Amygdala (tissue), 56 donors: ENCODE data around the gene GZMA.
"Not testable (repeated sequence)": the region's sequence is repeated elsewhere in the genome, so short reads cannot be mapped to it uniquely, and the experiment has no call there.

Source experiments
- DNase-seq, 56 donors: peaks; one replicate each; lab custom pipeline; 2025; lab: John Stamatoyannopoulos, UW

Gene GZMA

DNA sequence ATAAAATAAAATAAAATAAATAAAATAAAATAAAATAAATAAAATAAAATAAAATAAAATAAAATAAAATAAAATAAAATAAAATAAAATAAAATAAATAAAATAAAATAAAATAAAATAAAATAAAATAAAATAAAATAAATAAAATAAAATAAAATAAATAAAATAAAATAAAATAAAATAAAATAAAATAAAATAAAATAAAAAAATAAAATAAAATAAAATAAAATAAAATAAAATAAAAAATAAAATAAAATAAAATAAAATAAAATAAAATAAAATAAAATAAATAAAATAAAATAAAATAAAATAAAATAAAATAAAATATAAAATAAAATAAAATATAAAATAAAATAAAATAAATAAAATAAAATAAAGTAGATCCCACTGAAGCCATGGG, 3.5 kb downstream of the GZMA start:
- DNase-seq: not testable (repeated sequence)

DNA sequence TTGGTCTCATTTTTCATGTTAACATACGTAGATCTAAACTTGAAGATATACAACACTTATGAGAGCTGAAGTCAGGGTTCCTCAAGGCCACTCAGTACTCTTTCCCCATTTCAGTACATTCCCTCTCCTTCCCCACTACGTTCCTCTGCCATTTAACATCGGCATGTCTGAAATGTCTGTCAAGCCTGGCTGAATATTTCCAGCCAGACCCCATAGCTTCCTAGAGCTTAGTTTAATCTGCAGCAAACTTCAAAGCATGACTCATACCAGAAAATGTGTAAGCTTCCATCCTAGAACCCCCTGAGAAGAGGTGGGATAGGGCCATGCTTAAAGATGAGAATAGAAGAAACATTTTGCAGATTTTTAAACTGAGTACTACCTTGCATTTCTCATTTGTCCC, 6.2 kb downstream of the GZMA start:
- DNase-seq: no peak

DNA sequence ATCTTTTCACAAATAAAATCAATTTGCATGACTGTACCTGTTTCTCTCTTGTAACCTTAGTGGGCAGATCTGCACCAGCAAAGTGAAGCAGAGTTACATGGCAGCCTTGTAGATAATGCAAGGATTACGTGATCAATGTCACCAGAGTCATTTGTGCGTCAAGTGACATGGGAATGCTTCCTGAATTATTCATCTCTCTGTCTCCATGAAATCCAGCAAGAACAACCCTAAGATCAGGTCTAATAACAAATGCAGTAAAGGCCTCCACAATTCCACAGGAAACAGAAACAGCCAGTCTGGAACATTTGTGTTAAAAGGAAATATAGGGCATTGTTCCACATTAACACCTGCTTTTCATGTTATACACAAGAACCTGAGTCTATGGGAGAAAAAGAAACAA, 7.8 kb downstream of the GZMA start:
- DNase-seq: no peak

DNA sequence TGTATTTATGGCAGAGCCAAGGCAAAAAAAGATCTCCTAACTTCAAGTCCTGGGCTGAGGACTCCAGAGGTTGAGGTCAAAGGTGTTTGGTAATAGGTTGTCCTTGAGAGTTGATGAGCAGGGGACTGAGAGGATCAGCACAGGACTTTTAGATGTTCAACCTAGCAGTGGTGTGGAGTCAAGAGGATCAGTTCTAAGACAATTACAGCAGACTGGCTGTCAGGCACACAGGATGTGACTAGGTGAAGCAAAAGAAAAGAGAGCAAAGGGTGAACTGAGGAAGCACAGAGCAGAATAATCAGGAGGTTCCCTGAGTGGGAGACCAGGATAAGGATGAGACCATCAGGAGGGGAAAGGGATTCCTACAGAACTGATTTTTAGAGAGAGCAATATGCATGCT, 10.9 kb downstream of the GZMA start:
- DNase-seq: no peak

DNA sequence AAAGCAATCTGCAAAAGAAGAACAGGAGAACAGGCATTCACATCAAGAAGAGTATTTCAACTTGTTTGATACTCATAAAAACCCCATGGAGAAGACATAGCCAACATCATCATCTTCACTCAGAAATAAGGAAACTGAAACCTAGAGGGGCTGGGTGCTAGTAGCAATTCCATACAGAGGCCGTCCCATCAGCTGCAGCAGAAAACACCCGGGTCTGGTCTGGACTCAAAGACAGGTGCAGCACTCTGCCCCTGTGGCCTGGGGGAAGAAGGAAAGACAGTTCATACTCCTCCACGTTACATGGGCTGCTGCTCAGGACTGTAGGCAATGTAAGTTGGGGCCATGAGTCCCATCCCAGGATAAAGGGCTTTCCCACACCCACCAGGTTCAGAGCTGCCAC, 11.6 kb downstream of the GZMA start:
- no peak for DNase-seq

DNA sequence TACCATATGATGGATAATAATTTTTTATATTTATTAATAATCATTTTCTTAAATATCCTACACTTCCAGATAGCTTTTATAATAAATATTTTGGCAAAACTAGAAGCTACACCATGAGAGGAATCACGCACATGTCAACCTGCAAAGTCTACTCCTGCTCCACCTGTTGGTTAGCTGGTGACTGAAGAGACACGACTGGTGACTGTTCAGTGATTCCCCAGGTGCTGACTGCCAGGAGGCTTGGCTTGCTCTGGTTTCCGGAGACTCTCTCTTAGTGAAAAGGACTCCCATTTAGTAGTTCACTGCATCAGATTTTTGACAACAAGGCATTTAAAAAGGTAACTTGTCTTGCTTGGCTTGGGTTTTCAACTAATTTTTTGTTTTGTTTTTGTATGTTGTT, 20.9 kb downstream of the GZMA start:
- no peak for DNase-seq

DNA sequence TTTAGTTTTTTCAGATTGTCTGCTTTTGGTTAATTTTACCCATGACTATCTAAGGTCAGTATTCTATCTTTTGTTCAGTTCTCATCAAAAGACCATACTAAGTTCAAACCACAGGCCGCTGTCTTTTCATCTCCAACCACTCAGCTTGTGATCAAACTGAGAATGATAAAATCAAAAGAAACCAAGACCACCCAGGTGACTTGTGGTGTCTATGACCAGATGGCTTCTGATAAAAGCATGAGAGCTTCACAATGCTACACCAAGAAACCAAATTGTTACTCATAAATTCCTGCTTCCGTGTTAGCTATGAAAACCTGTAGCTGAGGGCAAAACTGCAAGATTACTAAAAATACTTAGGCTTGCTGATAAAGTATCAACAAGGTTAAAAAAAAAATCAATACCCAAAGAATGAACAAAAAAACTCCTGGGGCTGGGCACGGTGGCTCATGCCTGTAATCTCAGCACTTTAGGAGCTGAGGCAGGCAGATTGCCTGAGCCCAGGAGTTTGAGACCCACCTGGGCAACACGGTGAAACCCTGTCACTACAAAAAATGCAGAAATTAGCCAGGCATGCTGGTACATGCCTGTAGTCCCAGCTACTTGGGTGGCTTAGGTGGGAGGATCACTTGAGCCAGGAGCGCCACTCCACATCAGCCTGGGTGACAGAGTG, 31.7 kb downstream of the GZMA start:
- no peak for DNase-seq

DNA sequence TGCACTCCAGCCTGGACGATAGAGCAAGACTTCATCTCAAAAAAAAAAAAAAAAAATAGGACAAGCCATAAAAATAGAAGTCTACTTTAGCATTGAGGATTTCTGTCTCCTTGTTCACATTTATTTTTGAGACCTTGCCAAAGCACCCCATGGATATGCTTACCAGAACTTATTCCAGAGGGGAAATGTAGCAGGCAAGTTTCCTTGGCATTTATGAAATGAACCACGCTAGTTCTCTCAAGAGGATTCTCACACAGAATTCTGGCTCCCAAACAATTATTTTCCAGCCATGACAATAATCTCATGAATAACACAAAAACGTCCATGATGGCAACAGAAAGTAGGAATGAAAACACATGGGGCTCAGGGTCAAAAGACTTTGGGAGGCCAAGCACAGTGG, 34.1 kb downstream of the GZMA start:
- no peak for DNase-seq

DNA sequence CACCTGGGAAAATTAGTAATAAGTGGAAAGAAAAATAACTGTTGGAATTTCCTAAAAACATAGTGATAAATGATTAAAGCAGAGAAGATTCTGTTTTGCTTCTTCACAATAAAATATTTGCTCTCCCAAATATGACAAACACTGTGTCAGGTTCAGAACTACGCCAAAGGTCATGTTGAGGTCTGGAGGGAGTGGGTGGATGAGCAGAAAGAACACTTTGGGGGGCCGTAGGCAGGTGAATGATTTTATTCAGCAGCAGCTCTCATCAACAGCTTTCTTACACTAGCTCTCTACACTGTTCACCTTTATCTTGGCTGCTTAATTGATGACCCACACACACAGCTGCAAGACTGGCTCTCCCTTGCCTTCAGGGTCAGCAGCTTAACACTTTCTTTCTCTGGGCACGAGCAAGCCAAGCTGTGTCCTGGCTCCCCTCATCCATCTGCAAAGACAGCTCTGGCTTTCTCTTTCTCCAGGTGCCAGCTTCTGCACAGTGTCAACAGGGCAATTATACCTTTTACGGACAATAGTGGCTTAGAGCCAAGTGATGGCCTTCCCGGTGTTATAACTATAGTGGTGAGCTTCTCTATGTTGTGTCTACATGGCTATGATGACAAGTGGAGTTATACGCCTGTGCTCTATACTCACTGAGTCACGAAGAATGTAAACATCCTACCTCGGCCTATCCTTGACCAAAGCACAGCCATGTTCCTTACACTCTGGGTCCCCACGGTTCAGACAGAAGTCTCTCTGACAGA, 38.6 kb downstream of the GZMA start:
- DNase-seq: no peak

DNA sequence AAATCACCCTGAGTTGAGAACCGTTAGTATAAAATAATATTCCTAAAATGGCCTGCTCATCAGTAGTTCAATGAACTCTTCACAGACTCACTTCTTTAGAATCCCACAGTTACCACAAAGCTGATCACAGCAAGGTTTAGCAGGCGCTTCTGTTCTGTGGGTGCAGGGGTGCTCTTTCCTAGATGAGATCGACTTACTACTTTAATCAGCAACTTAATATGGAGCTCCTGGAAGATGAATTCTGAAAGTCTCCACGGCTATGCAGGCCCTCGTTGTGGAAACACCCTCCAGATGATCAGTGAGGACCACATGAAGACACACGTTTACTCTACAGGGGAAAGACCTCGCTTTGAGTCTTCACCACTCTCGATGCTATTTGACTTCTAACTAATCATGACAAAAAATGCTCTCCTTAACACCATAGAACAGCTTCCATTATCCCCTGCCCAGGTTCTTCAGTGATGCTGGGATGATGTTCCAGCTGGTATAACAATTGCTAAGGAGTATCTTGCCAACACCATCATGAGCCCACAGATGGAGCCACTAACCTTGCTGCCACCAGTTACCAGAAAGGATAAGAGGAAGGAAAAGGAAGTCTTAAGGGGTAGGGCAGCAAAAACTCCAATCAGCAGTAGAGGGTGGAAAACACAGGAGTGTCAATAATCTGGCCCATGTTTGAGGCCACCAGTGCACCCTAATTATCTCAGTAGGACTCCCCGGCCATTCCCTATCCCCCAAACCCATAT, 39.7 kb downstream of the GZMA start:
- DNase-seq: no peak

DNA sequence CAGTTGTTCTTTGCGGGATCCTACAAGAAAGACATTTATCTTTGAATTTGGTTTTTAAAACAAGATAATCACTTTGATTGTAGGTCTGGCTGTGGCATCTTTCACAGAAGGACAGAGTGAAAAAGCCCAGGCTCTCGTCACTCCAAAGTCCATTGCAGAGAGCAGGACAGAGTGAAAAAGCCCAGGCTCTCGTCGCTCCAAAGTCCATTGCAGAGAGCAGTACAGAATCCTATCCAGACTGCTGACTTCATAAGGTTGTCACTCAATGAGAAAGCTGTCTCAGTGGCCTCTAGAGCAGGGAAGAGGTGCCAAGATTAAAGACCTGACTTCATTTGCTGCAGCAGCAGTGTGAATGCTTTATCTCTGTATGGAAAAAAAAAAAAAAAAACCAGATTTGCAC, 41.2 kb downstream of the GZMA start:
- no peak for DNase-seq

DNA sequence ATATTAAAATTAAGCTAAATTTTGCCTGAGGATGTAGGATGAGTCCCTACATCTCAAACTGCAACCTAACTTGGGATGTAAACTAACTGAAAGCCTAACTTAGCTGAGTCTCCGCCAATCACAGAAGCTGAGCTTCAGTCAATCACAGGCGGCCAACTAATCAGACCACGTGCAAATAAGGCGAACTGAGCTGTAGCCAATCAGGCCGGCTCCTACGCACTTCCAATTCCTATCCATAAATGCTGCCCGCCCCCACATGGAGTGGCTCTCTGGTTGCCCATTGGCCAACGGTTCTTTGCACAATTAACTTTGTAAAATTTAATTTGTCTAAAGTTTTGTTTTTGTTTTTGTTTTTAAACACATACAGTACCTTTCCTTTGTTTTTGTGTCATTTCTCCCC, 43.6 kb downstream of the GZMA start:
- DNase-seq: no peak

DNA sequence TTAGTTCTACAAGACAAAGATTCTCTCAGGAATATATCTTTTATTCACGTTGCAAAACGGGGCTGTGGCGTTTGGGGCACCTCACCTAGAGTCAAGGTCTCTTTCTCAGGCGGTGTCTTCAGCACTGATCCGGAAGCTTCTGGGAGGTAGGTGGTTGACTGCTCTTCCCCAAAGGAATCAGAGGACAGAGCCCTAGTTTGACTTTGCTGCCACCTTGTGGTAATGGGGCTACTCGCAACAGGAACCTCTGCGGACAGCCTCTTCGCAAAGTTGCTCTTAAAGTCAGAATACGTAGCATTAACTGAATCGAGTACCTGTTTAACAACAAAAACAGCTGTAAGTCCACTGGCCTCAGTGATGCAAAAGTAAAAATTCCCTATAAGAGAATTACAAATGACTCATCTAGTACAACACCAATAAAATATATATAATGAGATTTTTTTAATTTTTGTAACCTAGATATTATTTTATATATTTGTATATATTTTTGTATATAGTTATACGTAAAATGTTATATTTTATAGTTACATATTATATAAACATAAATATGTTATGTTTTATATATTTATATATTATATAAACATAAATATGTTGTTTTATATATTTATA, 44.2 kb downstream of the GZMA start:
- peak in 46 of 56 donors; percentile 1 to 79 (median 26) for DNase-seq

DNA sequence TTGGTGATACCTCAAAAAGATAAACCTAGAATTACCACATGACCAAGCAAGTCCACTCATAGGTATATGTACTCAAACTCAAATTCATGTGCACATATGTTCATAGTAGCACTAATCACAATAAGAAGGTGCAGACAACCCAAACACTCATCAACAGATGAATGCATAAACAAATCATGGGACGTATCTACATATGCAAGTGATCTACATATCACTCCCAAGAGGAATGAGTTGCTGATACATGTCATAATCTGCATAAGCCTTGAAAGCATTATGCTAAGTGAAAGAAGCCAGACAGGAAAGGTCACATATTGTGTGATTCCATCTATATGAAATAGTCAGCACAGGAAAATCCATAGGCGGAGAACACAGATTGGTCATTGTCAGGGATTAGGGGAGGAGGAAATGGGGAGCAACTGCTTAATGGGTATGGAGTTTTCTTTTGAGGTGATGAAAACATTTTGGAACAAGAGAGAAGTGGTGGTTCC, 46.9 kb downstream of the GZMA start:
- no peak for DNase-seq

DNA sequence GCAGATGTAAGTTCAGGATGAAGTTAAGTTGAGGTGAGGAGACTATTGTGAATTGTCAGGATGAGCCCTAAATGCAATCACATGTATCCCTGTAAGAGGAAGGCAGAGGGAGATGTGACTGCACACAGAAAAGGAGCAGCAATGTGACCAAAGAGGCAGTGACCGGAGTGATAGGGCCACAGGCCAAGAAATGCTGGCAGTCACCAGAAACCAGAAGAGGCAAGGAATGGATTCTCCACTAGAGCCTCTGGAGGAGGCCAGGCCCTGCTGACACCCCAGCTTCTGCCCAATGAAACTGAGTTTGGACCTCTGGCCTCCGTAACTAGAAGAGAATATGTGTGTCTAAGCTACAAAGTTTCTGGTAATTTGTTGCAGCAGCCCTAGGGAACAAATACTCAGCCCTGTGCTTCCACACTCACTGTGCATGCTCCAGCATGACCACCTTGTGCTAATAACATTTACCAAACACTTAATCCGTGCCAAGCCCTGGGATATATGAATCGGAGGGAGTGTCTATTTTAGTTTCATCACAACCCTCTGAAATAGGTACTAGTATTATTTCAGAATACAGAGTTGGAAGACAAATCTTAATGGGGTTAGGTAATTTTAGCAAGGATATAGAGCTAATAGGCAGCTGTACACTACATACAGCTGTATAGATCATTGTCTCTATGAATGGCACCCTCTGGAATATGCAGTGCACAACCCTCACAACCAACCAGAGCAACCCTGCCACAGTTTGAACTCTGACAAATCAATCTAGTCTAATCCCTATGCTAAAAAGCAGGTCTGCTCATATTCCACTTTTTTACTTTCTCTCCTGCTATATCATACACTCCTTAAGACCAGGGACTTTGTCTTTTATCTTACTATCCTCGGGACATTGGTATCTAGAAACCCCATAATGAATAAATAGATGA, 49.7 kb downstream of the GZMA start:
- no peak for DNase-seq

DNA sequence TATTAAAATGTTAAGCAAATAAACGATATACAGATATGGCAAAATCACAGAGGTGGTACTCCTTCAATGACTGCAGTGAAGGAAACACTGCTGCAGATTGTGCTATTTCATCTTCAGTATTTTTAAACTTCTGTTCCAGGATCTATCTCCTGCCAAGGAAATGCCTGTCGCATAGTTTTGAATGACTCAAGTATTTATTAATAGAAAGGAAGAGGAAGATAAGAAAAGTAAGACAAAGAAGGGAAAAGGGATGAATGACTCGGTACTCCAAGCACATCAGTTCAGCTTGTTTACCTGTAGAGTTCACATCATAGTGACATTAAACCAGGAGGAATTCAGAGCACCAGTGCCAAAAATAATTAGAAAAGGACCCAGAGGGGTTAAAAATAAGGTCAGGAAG, 52.4 kb downstream of the GZMA start:
- no peak for DNase-seq
